K562 (cell line): ENCODE data around the gene PPP4R3B. TPM values are rescaled to one million over a fixed set of nuclear protein-coding genes. Genes with fewer than 3 reads are reported as not detected.

Experiments
- BHLHE40 ChIP-seq: IDR thresholded peaks from 2 replicates; pipeline ENCODE4 v1.6.1; 2011; ENCODE audit warnings: low read length, improper control_type of control experiment
- CLOCK ChIP-seq: fragments of 250-450 bp; sonication (Bioruptor Pico); IDR thresholded peaks from 2 replicates; pipeline ENCODE4 v1.4.0; 2020; ENCODE audit warnings: mild to moderate bottlenecking, moderate library complexity, borderline replicate concordance
- COPS2 ChIP-seq: fragments of 450-650 bp; conservative IDR thresholded peaks from 2 replicates; pipeline ENCODE4 v1.6.1; 2016; ENCODE audit warnings: mild to moderate bottlenecking, moderate library complexity
- CREM ChIP-seq: IDR thresholded peaks from 2 replicates; pipeline ENCODE4 v1.6.1; 2014; ENCODE audit warnings: antibody characterized with exemption, low read depth
- HDAC6 ChIP-seq: IDR thresholded peaks from 2 replicates; pipeline ENCODE4 v1.6.1; 2012; ENCODE audit warnings: low read depth, mild to moderate bottlenecking, control low read depth, inconsistent platforms, low read length, moderate library complexity
- MAFK ChIP-seq: IDR thresholded peaks from 2 replicates; pipeline ENCODE4 v1.6.1; 2011; ENCODE audit warnings: low read length, improper control_type of control experiment
- MEIS2 ChIP-seq: fragments of 450-650 bp; IDR thresholded peaks from 2 replicates; pipeline ENCODE4 v1.6.1; 2014; ENCODE audit warnings: mild to moderate bottlenecking; ENCODE audit not compliant: partially characterized antibody
- PKNOX1 ChIP-seq: fragments of 450-650 bp; IDR thresholded peaks from 2 replicates; pipeline ENCODE4 v1.6.1; 2016
- RAD21 ChIP-seq, 2 experiments: fragments of 250-450 bp in 1 of 2; fragments of 450-650 bp in 1 of 2; sonication (Bioruptor Pico) in 1 of 2; formaldehyde crosslinking in 1 of 2; IDR thresholded peaks in 1 of 2; conservative IDR thresholded peaks in 1 of 2; 2 replicates each; pipeline versions ENCODE4 v1.4.0 to v1.8.0; 2020 to 2022; ENCODE audit warnings: mild to moderate bottlenecking in 2 of 2, moderate library complexity in 1 of 2
- RBM25 ChIP-seq: fragments of 200-400 bp; formaldehyde crosslinking; IDR thresholded peaks from 2 replicates; pipeline ENCODE4 v1.6.1; 2018; ENCODE audit warnings: low read length, low read depth, moderate library complexity; ENCODE audit not compliant: severe bottlenecking
- THAP12 ChIP-seq: fragments of 250-450 bp; sonication (Bioruptor Pico); IDR thresholded peaks from 2 replicates; pipeline ENCODE4 v1.9.0; 2021; ENCODE audit warnings: mild to moderate bottlenecking, inconsistent platforms
- ZBTB12 ChIP-seq: fragments of 250-450 bp; sonication (Bioruptor Pico); IDR thresholded peaks from 2 replicates; pipeline ENCODE4 v1.4.0; 2020
- ZNF316 ChIP-seq: fragments of 450-650 bp; IDR thresholded peaks from 2 replicates; pipeline ENCODE4 v1.6.1; 2016
- ZZZ3 ChIP-seq: fragments of 450-650 bp; IDR thresholded peaks from 2 replicates; pipeline ENCODE4 v1.6.1; 2016; ENCODE audit warnings: antibody characterized with exemption, mild to moderate bottlenecking, moderate library complexity
- polyA plus RNA-seq, 8 experiments: library from polyadenylated mRNA; depleted of rRNA in 4 of 8; stranded (reverse) in 5 of 8; unstranded in 3 of 8; fragments of >200 nt; fragmentation: Nextera tagmentation in 2 of 8; fragmentation: Illumina TruSeq in 1 of 8; extraction: Ambion mirVana in 2 of 8; extraction: Trizol in 1 of 8; gene quantifications; 2 replicates each; pipeline versions ENCODE4 v1.2.1 to v1.2.3, GENCODE V29; 2011 to 2014; ENCODE audit warnings: inconsistent platforms in 1 of 8, missing spikeins in 1 of 8
- total RNA-seq, 7 experiments: library from RNA; depleted of rRNA in 6 of 7; stranded (reverse); fragments of >200 nt in 6 of 7; fragmentation: Illumina TruSeq in 2 of 7; extraction: Trizol in 2 of 7; gene quantifications; 2 replicates each; pipeline versions ENCODE4 v1.2.1 to v1.2.3, GENCODE V29; 2011 to 2021; ENCODE audit warnings: low replicate concordance in 1 of 7

Gene PPP4R3B
- total and polyA plus RNA-seq, 9 of the 15 experiments (the other 6 are each of a cell fraction or from before 2014, with no cell fraction given) = 13.2 to 59.2 (median 41.9) TPM

- TF ChIP-seq CLOCK (CRISPR knock-in tag) (no peak), ZZZ3 (no peak), RBM25 (no peak), MEIS2 (peak; percentile 34), RAD21 (CRISPR knock-in tag; conservative IDR thresholded peaks at IDR 0.05 in 1 of 2, IDR thresholded peaks at IDR 0.05 in 1 of 2) (peak in 1 of 2 experiments; percentile 43; a peak in 1 of 4 replicates), ZBTB12 (CRISPR knock-in tag) (no peak), CREM (0 out of 2 replicates have a peak, but pooled peaks have one; percentile 14), PKNOX1 (peak; percentile 95), HDAC6 (no peak), BHLHE40 (0 out of 2 replicates have a peak, but pooled peaks have one; percentile 9), THAP12 (CRISPR knock-in tag) (no peak), MAFK (no peak), ZNF316 (peak; percentile 74), COPS2 (no peak)
These were observed 2.8 kb upstream of the PPP4R3B start (continued) for GRCh38 chr2:55620123-55620779.
